Body of pancreas (tissue), 4 donors: ENCODE measurements around the gene CCDC12. TPM values are rescaled to one million over a fixed set of nuclear protein-coding genes. Genes with fewer than 3 reads are reported as not detected.

Experiments
- ATAC-seq: fragments of 150-250 bp; one replicate; pipeline ENCODE4 v1.9.1; 2016
- DNase-seq, 4 donors: peaks; one replicate each; pipeline ENCODE4 v3.0.0-alpha.2; 2019
- H3K27ac ChIP-seq, 4 donors: fragments of 200-600 bp; sonication (generic); 1 replicate in 3 of 4; 2 replicates in 1 of 4; pipeline versions ENCODE4 v1.5.1 to v1.6.1; 2016 to 2019; ENCODE audit warnings: mild to moderate bottlenecking in 1 of 4, mixed read lengths in 1 of 4, moderate library complexity in 1 of 4
- H3K27me3 ChIP-seq, 2 donors: fragments of 200-600 bp; sonication (generic); one replicate each; pipeline ENCODE4 v1.6.0; 2016; ENCODE audit warnings: mild to moderate bottlenecking in 1 of 2
- H3K36me3 ChIP-seq, 2 donors: fragments of 200-600 bp; sonication (generic); replicated peaks in 1 of 2; 2 replicates each; pipeline ENCODE4 v1.5.1; 2016; ENCODE audit warnings: low read depth in 2 of 2; ENCODE audit not compliant: insufficient read depth in 1 of 2
- H3K4me1 ChIP-seq: fragments of 200-600 bp; sonication (generic); one replicate; pipeline ENCODE4 v1.6.0; 2016
- H3K4me3 ChIP-seq, 2 donors: fragments of 200-600 bp; sonication (generic); 1 replicate in 1 of 2; 2 replicates in 1 of 2; pipeline ENCODE4 v1.5.1; 2016 to 2019
- H3K9me3 ChIP-seq, 3 donors: fragments of 200-600 bp; sonication (generic); 1 replicate in 2 of 3; 2 replicates in 1 of 3; pipeline ENCODE4 v1.5.1; 2016
- CTCF ChIP-seq, 7 experiments: fragments of 450-650 bp in 4 of 7; fragments of 200-600 bp in 3 of 7; sonication (generic) in 3 of 7; IDR thresholded peaks; one replicate each; pipeline ENCODE4 v1.5.1; 2016 to 2019; ENCODE audit warnings: antibody characterized with exemption in 7 of 7
- POLR2A ChIP-seq, 3 donors: fragments of 450-650 bp; IDR thresholded peaks; one replicate each; pipeline ENCODE4 v1.6.1; 2016; ENCODE audit warnings: antibody characterized with exemption in 3 of 3, mild to moderate bottlenecking in 2 of 3
- WGBS, 2 donors: methylation state at CpG; one replicate each; pipeline ENCODE4 v1.1.5; 2017; 5-methylcytosine and 5-hydroxymethylcytosine counted together
- intact Hi-C: fragments of 100-400 bp; cut with DNase I; formaldehyde crosslinking; loops from one replicate; pipeline ENCODE4 v1.15.1; 2023
- total RNA-seq, 2 donors: library from RNA; depleted of rRNA; stranded (reverse); fragments of >200 nt; gene quantifications; one replicate each; pipeline ENCODE4 v1.1.0, GENCODE V29; 2016

CCDC12 gene
- total RNA-seq, 2 donors from 2014 or later, result 25.4 to 67.2 TPM

GRCh38 chr3:46905661-46906451 lies 70.7 kb downstream of the CCDC12 start:
- DNase-seq (peak in 1 of 4 donors; percentile 13), ATAC-seq (no peak)
- 77 to 78% methylated on average over 7 to 9 of the region's 11 CpGs for WGBS, 2 donors
- H3K36me3 ChIP-seq, result no peaks in the 10 kb centered on the region
- no peak overlapping the region for H3K4me3 ChIP-seq
- intact Hi-C loops, result no loop called here
- no peaks in the 10 kb centered on the region for H3K9me3 ChIP-seq
- TF ChIP-seq CTCF (IDR thresholded peaks at IDR 0.05) (no peak), POLR2A (IDR thresholded peaks at IDR 0.05) (no peak)
- no peaks in the 10 kb centered on the region for H3K27me3 ChIP-seq
- no peak overlapping the region for H3K27ac ChIP-seq
- H3K4me1 ChIP-seq, result peaks cover 16% of the 10 kb centered on the region

GRCh38 chr3:46905213-46905560 lies 71.4 kb downstream of the CCDC12 start:
- Histone ChIP-seq H3K9me3 (no peaks in the 10 kb centered on the region), H3K36me3 (no peaks in the 10 kb centered on the region), H3K27ac (no peak overlapping the region), H3K4me3 (no peak overlapping the region), H3K4me1 (peaks cover 16% of the 10 kb centered on the region), H3K27me3 (no peaks in the 10 kb centered on the region)
- DNase-seq (peak in 1 of 4 donors; percentile 6), ATAC-seq (no peak)
- TF ChIP-seq CTCF (IDR thresholded peaks at IDR 0.05) (no peak), POLR2A (IDR thresholded peaks at IDR 0.05) (no peak)
- intact Hi-C loops, result no loop called here
- 75 to 89% methylated on average over 3 of the region's 3 CpGs for WGBS, 2 donors

- intact Hi-C loops, result loop anchor here (5.0 kb wide), 1 partner anchor 197 kb away; no protein-coding TSS in a partner anchor
Measured at GRCh38 chr3:46904303-46905212, 72.0 kb downstream of the CCDC12 start.

More at GRCh38 chr3:46904303-46905212, 72.0 kb downstream of the CCDC12 start:
- TF ChIP-seq POLR2A (IDR thresholded peaks at IDR 0.05), result no peak
- no peak for TF ChIP-seq CTCF (IDR thresholded peaks at IDR 0.05)
- H3K4me3 ChIP-seq, result no peak overlapping the region
- H3K27ac ChIP-seq, result no peak overlapping the region
- 80 to 83% methylated on average over 18 of the region's 18 CpGs for WGBS, 2 donors
- ATAC-seq (no peak), DNase-seq (peak in 1 of 4 donors; percentile 14)
- H3K9me3 ChIP-seq, result no peaks in the 10 kb centered on the region
- peaks cover 12% of the 10 kb centered on the region for H3K4me1 ChIP-seq
- H3K27me3 ChIP-seq, result no peaks in the 10 kb centered on the region
- no peaks in the 10 kb centered on the region for H3K36me3 ChIP-seq
